ENCODE measurements around the gene FANCC.

- no peak for TF ChIP-seq CTCF (conservative IDR thresholded peaks at IDR 0.05; ENCODE audit: low read depth, low read length)
- no peak for TF ChIP-seq ELK1 (IDR thresholded peaks at IDR 0.05; ENCODE audit: borderline replicate concordance, low read depth, low read length)
- no peak for TF ChIP-seq POLR2A (IDR thresholded peaks at IDR 0.05; ENCODE audit: low read depth, low read length)
- no peak for TF ChIP-seq MXI1 (IDR thresholded peaks at IDR 0.05; ENCODE audit: borderline replicate concordance, low read depth, low read length)
- TF ChIP-seq FOS (IDR thresholded peaks at IDR 0.05; ENCODE audit: low read depth, low read length) = no peak
- TF ChIP-seq RCOR1 (IDR thresholded peaks at IDR 0.05; ENCODE audit: insufficient replicate concordance, low read length) = no peak
- TF ChIP-seq RAD21 (IDR thresholded peaks at IDR 0.05; ENCODE audit: low read length) = no peak
- no peak for TF ChIP-seq CEBPB (IDR thresholded peaks at IDR 0.05; ENCODE audit: low read depth, low read length)
Measured at GRCh38 chr9:95138474-95138873, 179.0 kb downstream of the FANCC start.

All from IMR-90 (cell line).